B cell (primary cell): ENCODE data around the gene STAMBPL1. TPM values are rescaled to one million over a fixed set of nuclear protein-coding genes. Genes with fewer than 3 reads are reported as not detected.

Source experiments
- ATAC-seq: fragments of 200-7000 bp; cut with Tn5 transposase; one replicate; pipeline ENCODE4 v1.10.0; 2021; ENCODE audit warnings: low read depth, mild to moderate bottlenecking, moderate number of reproducible peaks, moderate library complexity
- CTCF ChIA-PET: fragments of 350-600 bp; sonication (Branson Sonifier 250); formaldehyde crosslinking; loops from one replicate; lab custom pipeline; 2021; ENCODE audit warnings: antibody characterized with exemption, inconsistent platforms; lab: Charles Lee
- POLR2A ChIA-PET: fragments of 350-600 bp; sonication (Branson Sonifier 250); formaldehyde crosslinking; loops from one replicate; lab custom pipeline; 2021; ENCODE audit warnings: antibody characterized with exemption; lab: Charles Lee
- DNase-seq: peaks from one replicate; pipeline ENCODE4 v3.0.0; 2013
- H2AFZ ChIP-seq: 2 replicates; pipeline ENCODE4 v1.6.1; 2012; ENCODE audit warnings: mild to moderate bottlenecking, low read depth, low read length; ENCODE audit not compliant: insufficient read depth, poor library complexity, severe bottlenecking
- H3K27ac ChIP-seq, 2 donors: 1 replicate in 1 of 2; 2 replicates in 1 of 2; pipeline ENCODE4 v1.5.1; 2012 to 2013; ENCODE audit warnings: low read length in 2 of 2, mild to moderate bottlenecking in 2 of 2, moderate library complexity in 1 of 2
- H3K27me3 ChIP-seq, 4 experiments: fragments of 200-600 bp in 1 of 4; sonication (generic) in 1 of 4; replicated peaks in 1 of 4; 1 replicate in 2 of 4; 2 replicates in 2 of 4; pipeline versions ENCODE4 v1.6.1 to v1.7.0; 2013 to 2016; ENCODE audit warnings: low read length in 3 of 4, mild to moderate bottlenecking in 2 of 4, mixed read lengths in 1 of 4, moderate library complexity in 1 of 4; ENCODE audit not compliant: insufficient read depth in 4 of 4, control insufficient read depth in 3 of 4; ENCODE audit errors: control extremely low read depth in 1 of 4
- H3K36me3 ChIP-seq, 2 experiments: replicated peaks in 1 of 2; 1 replicate in 1 of 2; 2 replicates in 1 of 2; pipeline versions ENCODE4 v1.6.1 to v1.7.1; 2013; ENCODE audit warnings: low read length in 1 of 2; ENCODE audit not compliant: insufficient read depth in 2 of 2, control insufficient read depth in 1 of 2; ENCODE audit errors: control extremely low read depth in 1 of 2, extremely low read depth in 1 of 2
- H3K4me1 ChIP-seq, 2 donors: fragments of 200-600 bp in 1 of 2; sonication (generic) in 1 of 2; 1 replicate in 1 of 2; 2 replicates in 1 of 2; pipeline versions ENCODE4 v1.5.1 to v1.6.1; 2013 to 2017; ENCODE audit warnings: low read length in 2 of 2; ENCODE audit not compliant: control insufficient read depth in 2 of 2, insufficient read depth in 2 of 2
- H3K4me2 ChIP-seq: replicated peaks from 2 replicates; pipeline ENCODE3; 2012; ENCODE audit warnings: mild to moderate bottlenecking, low read depth, low read length; ENCODE audit not compliant: poor library complexity, severe bottlenecking
- H3K4me3 ChIP-seq, 5 experiments: fragments of 200-600 bp in 1 of 5; sonication (generic) in 1 of 5; 1 replicate in 3 of 5; 2 replicates in 2 of 5; pipeline versions ENCODE4 v1.5.1 to v1.7.0; 2011 to 2016; ENCODE audit warnings: low read length in 4 of 5, mild to moderate bottlenecking in 4 of 5, low read depth in 2 of 5, control low read depth in 1 of 5, moderate library complexity in 1 of 5; ENCODE audit not compliant: insufficient read depth in 1 of 5; ENCODE audit errors: control extremely low read depth in 1 of 5, extremely low read depth in 1 of 5
- H3K79me2 ChIP-seq: fragments of 200-600 bp; sonication (generic); one replicate; pipeline ENCODE4 v1.6.0; 2016; ENCODE audit warnings: low read length; ENCODE audit not compliant: control insufficient read depth, insufficient read depth
- H3K9ac ChIP-seq: fragments of 200-600 bp; sonication (generic); 2 replicates; pipeline ENCODE4 v1.6.1; 2017; ENCODE audit warnings: mild to moderate bottlenecking, low read length, moderate library complexity
- H3K9me3 ChIP-seq, 3 donors: one replicate each; pipeline versions ENCODE4 v1.6.1 to v1.7.1; 2013; ENCODE audit warnings: low read length in 2 of 3; ENCODE audit not compliant: control insufficient read depth in 2 of 3, insufficient read depth in 1 of 3; ENCODE audit errors: control extremely low read depth in 1 of 3
- H4K20me1 ChIP-seq: 2 replicates; pipeline ENCODE4 v1.6.0; 2012; ENCODE audit warnings: mild to moderate bottlenecking, low read length; ENCODE audit not compliant: insufficient read depth, control insufficient read depth, poor library complexity, severe bottlenecking
- H3K27ac Mint-ChIP-seq: one replicate; pipeline ENCODE4 v1.8.0; 2021; ENCODE audit warnings: mixed read lengths
- H3K27me3 Mint-ChIP-seq: one replicate; pipeline ENCODE4 v1.8.0; 2021; ENCODE audit warnings: mixed read lengths
- H3K4me1 Mint-ChIP-seq: one replicate; pipeline ENCODE4 v1.8.0; 2021; ENCODE audit warnings: mixed read lengths
- H3K4me3 Mint-ChIP-seq: one replicate; pipeline ENCODE4 v1.8.0; 2021; ENCODE audit warnings: mixed read lengths
- H3K9me3 Mint-ChIP-seq: one replicate; pipeline ENCODE4 v1.8.0; 2022; ENCODE audit warnings: mixed read lengths; ENCODE audit not compliant: insufficient read depth
- CTCF ChIP-seq: fragments of 200-600 bp; IDR thresholded peaks from one replicate; pipeline ENCODE4 v1.8.0; 2022; ENCODE audit warnings: antibody characterized with exemption, mild to moderate bottlenecking
- EZH2 ChIP-seq: IDR thresholded peaks from 2 replicates; pipeline ENCODE4 v1.6.1; 2012; ENCODE audit warnings: borderline replicate concordance, low read depth, mild to moderate bottlenecking, moderate library complexity, low read length; ENCODE audit not compliant: insufficient read depth, poor library complexity, severe bottlenecking
- WGBS: methylation state at CpG from one replicate; pipeline ENCODE4 v1.1.5; 2013; ENCODE audit warnings: missing lambda C conversion rate; ENCODE audit not compliant: insufficient coverage; 5-methylcytosine and 5-hydroxymethylcytosine counted together
- intact Hi-C: fragments of 100-400 bp; cut with micrococcal nuclease; formaldehyde crosslinking; loops from one replicate; pipeline ENCODE4 v1.10.0; 2022
- polyA plus RNA-seq: library from polyadenylated mRNA; depleted of rRNA; stranded (reverse); fragments of >200 nt; gene quantifications from 2 replicates; pipeline ENCODE4 v1.2.3, GENCODE V29; 2012
- total RNA-seq, 2 donors: library from RNA; stranded (reverse); fragments of 120-200 nt in 1 of 2; gene quantifications; 1 replicate in 1 of 2; 2 replicates in 1 of 2; pipeline versions ENCODE4 v1.2.3 to v1.2.4, GENCODE V29; 2013 to 2022

The STAMBPL1 gene
- total and polyA plus RNA-seq, 2 donors (not counting 1 experiment from before 2014, with no cell fraction given): 50.3 to 64.2 TPM

- no peaks in the 10 kb centered on the region for H3K36me3 ChIP-seq
- ChIA-PET CTCF (interaction anchor here (0.6 to 6.5 kb wide), 3 partner anchors 46 to 229 kb away, joined by 3 to 63 read pairs (median 4); no protein-coding TSS in a partner anchor), POLR2A (no interaction called here)
- H3K4me2 ChIP-seq: peak overlapping the region; percentile 52
- no peaks in the 10 kb centered on the region for H3K27me3 Mint-ChIP-seq
- peak; percentile 30 for DNase-seq
- H3K4me3 ChIP-seq: peak overlapping the region in 1 of 5 experiments; percentile 17
- H4K20me1 ChIP-seq: no peaks in the 10 kb centered on the region
- intact Hi-C loops: loop anchor here (5.0 kb wide), 2 partner anchors 34 to 496 kb away; no protein-coding TSS in a partner anchor
- H3K4me1 Mint-ChIP-seq: peaks cover 76% of the 10 kb centered on the region
- H3K9ac ChIP-seq: peak overlapping the region; percentile 52
- no peaks in the 10 kb centered on the region for H3K9me3 ChIP-seq
- H2AFZ ChIP-seq: no peak overlapping the region
- H3K4me3 Mint-ChIP-seq: peak overlapping the region; percentile 82
- peaks cover 40 to 59% of the 10 kb centered on the region in 2 donors for H3K4me1 ChIP-seq
- H3K79me2 ChIP-seq: peaks cover 69% of the 10 kb centered on the region
- peak overlapping the region; percentile 87 for H3K27ac Mint-ChIP-seq
- H3K27ac ChIP-seq: peak overlapping the region; percentile 60 to 88
- no CpG with 5 or more reads among the region's 2 CpGs for WGBS
- no peak for TF ChIP-seq CTCF
- no peak for TF ChIP-seq EZH2
- ATAC-seq: no peak
- no peaks in the 10 kb centered on the region for H3K27me3 ChIP-seq
- H3K9me3 Mint-ChIP-seq: no peaks in the 10 kb centered on the region
Observed at GRCh38 chr10:88883448-88883809, 3.4 kb downstream of the STAMBPL1 start.

GRCh38 chr10:88886557-88886956 lies 6.5 kb downstream of the STAMBPL1 start:
- Mint-ChIP-seq H3K27ac (peak overlapping the region; percentile 80), H3K27me3 (no peaks in the 10 kb centered on the region), H3K4me1 (peaks cover 85% of the 10 kb centered on the region), H3K9me3 (no peaks in the 10 kb centered on the region), H3K4me3 (peak overlapping the region; percentile 76)
- peak overlapping the region; percentile 56 for H3K4me2 ChIP-seq
- H3K79me2 ChIP-seq: peaks cover 95% of the 10 kb centered on the region
- intact Hi-C loops: no loop called here
- H3K9ac ChIP-seq: peak overlapping the region; percentile 28
- H3K27me3 ChIP-seq: no peaks in the 10 kb centered on the region
- H3K9me3 ChIP-seq: no peaks in the 10 kb centered on the region
- no peak for TF ChIP-seq CTCF
- no peak for TF ChIP-seq EZH2
- ChIA-PET POLR2A (interaction anchor here (0.9 to 3.2 kb wide), 2 partner anchors 12 to 15 kb away, joined by 3 to 17 read pairs; no protein-coding TSS in a partner anchor), CTCF (interaction anchor here (0.6 to 6.5 kb wide), 5 partner anchors 13 to 195 kb away, joined by 3 to 63 read pairs (median 15); no protein-coding TSS in a partner anchor)
- H3K4me1 ChIP-seq: peaks cover 40 to 59% of the 10 kb centered on the region in 2 donors
- peak; percentile 77 for ATAC-seq
- no peaks in the 10 kb centered on the region for H3K36me3 ChIP-seq
- H4K20me1 ChIP-seq: no peaks in the 10 kb centered on the region
- DNase-seq: peak; percentile 56
- peak overlapping the region; percentile 24 to 71 for H3K27ac ChIP-seq
- H2AFZ ChIP-seq: no peak overlapping the region
- H3K4me3 ChIP-seq: peak overlapping the region in 3 of 5 experiments; percentile 1 to 18 (median 12)
